Common myeloid progenitor, CD34-positive (primary cell): ENCODE results near the gene WNT9B.
A peak's percentile ranks its signal among the peaks of the same experiment; 100 is the strongest.

Source experiments
- CTCF ChIA-PET: fragments of 350-600 bp; sonication (Branson Sonifier 250); formaldehyde crosslinking; loops from one replicate; lab custom pipeline; 2021; ENCODE audit warnings: antibody characterized with exemption; lab: Charles Lee
- POLR2A ChIA-PET: fragments of 350-600 bp; sonication (Branson Sonifier 250); formaldehyde crosslinking; loops from one replicate; lab custom pipeline; 2021; ENCODE audit warnings: antibody characterized with exemption; lab: Charles Lee
- DNase-seq, 3 donors: peaks; one replicate each; pipeline versions ENCODE4 v3.0.0 to v3.0.0-alpha.2; 2013
- H3K27ac ChIP-seq, 2 experiments: 1 replicate in 1 of 2; 2 replicates in 1 of 2; pipeline ENCODE4 v1.7.0; 2013; ENCODE audit warnings: inconsistent platforms in 2 of 2, low read length in 2 of 2, mild to moderate bottlenecking in 2 of 2, low read depth in 1 of 2, moderate library complexity in 1 of 2; ENCODE audit not compliant: severe bottlenecking in 2 of 2, insufficient read depth in 1 of 2, poor library complexity in 1 of 2
- H3K27me3 ChIP-seq, 5 experiments: replicated peaks in 2 of 5; 1 replicate in 3 of 5; 2 replicates in 2 of 5; pipeline versions ENCODE4 v1.6.1 to v1.7.0; 2013; ENCODE audit warnings: low read length in 4 of 5, mild to moderate bottlenecking in 2 of 5, moderate library complexity in 2 of 5, inconsistent platforms in 1 of 5; ENCODE audit not compliant: insufficient read depth in 5 of 5, control insufficient read depth in 4 of 5
- H3K36me3 ChIP-seq, 4 experiments: 1 replicate in 2 of 4; 2 replicates in 2 of 4; pipeline versions ENCODE4 v1.6.1 to v1.7.0; 2013; ENCODE audit warnings: low read length in 3 of 4, control low read depth in 1 of 4, mild to moderate bottlenecking in 1 of 4; ENCODE audit not compliant: control insufficient read depth in 4 of 4, insufficient read depth in 4 of 4
- H3K4me1 ChIP-seq, 4 experiments: 1 replicate in 3 of 4; 2 replicates in 1 of 4; pipeline versions ENCODE4 v1.6.1 to v1.7.1; 2013; ENCODE audit warnings: low read length in 3 of 4, mild to moderate bottlenecking in 3 of 4, control low read depth in 1 of 4, inconsistent platforms in 1 of 4, moderate library complexity in 1 of 4; ENCODE audit not compliant: control insufficient read depth in 4 of 4, insufficient read depth in 4 of 4; ENCODE audit errors: control extremely low read depth in 1 of 4
- H3K4me3 ChIP-seq, 7 experiments: 1 replicate in 4 of 7; 2 replicates in 3 of 7; pipeline versions ENCODE4 v1.5.1 to v1.7.0; 2013; ENCODE audit warnings: mild to moderate bottlenecking in 7 of 7, low read length in 6 of 7, moderate library complexity in 6 of 7, inconsistent platforms in 2 of 7, low read depth in 2 of 7, control low read depth in 1 of 7; ENCODE audit not compliant: insufficient read depth in 4 of 7, control insufficient read depth in 1 of 7; ENCODE audit errors: extremely low read depth in 1 of 7
- H3K9me3 ChIP-seq, 5 experiments: 1 replicate in 4 of 5; 2 replicates in 1 of 5; pipeline versions ENCODE4 v1.6.1 to v1.7.1; 2013; ENCODE audit warnings: low read length in 4 of 5, mild to moderate bottlenecking in 2 of 5, inconsistent platforms in 1 of 5, low read depth in 1 of 5, moderate library complexity in 1 of 5; ENCODE audit not compliant: control insufficient read depth in 4 of 5, insufficient read depth in 2 of 5; ENCODE audit errors: control extremely low read depth in 1 of 5
- WGBS: methylation state at CpG from one replicate; pipeline ENCODE4 v1.1.5; 2013; ENCODE audit not compliant: insufficient coverage; 5-methylcytosine and 5-hydroxymethylcytosine counted together

WNT9B gene

GRCh38 chr17:46894024-46894423 lies 42.6 kb downstream of the WNT9B start:
- ChIA-PET CTCF (interaction anchor here (0.6 to 2.2 kb wide), 2 partner anchors 11 to 444 kb away, joined by 3 to 5 read pairs; no protein-coding TSS in a partner anchor), POLR2A (no interaction called here)
- peaks cover 0 to 1% (median 0%) of the 10 kb centered on the region in 5 experiments for H3K27me3 ChIP-seq
- WGBS = 96% methylated on average over 8 of the region's 9 CpGs
- no peak overlapping the region for H3K27ac ChIP-seq
- no peaks in the 10 kb centered on the region for H3K36me3 ChIP-seq
- peaks cover 0 to 25% (median 6%) of the 10 kb centered on the region in 4 experiments for H3K4me1 ChIP-seq
- H3K4me3 ChIP-seq = no peak overlapping the region
- H3K9me3 ChIP-seq = peaks cover 0 to 5% (median 0%) of the 10 kb centered on the region in 5 experiments
- no peak for DNase-seq

- H3K4me3 ChIP-seq = no peak overlapping the region
- ChIA-PET CTCF (interaction anchor here (0.6 to 2.2 kb wide), 2 partner anchors 11 to 444 kb away, joined by 3 to 5 read pairs; no protein-coding TSS in a partner anchor), POLR2A (no interaction called here)
- peaks cover 0 to 22% (median 6%) of the 10 kb centered on the region in 4 experiments for H3K4me1 ChIP-seq
- no peak overlapping the region for H3K27ac ChIP-seq
- peaks cover 0 to 5% (median 0%) of the 10 kb centered on the region in 5 experiments for H3K9me3 ChIP-seq
- DNase-seq = no peak
- H3K36me3 ChIP-seq = no peaks in the 10 kb centered on the region
- 91% methylated on average over 24 of the region's 29 CpGs for WGBS
- H3K27me3 ChIP-seq = peaks cover 0 to 1% (median 0%) of the 10 kb centered on the region in 5 experiments
Measured at GRCh38 chr17:46894476-46895151, 43.2 kb downstream of the WNT9B start.

- H3K36me3 ChIP-seq = no peaks in the 10 kb centered on the region
- peaks cover 0 to 20% (median 6%) of the 10 kb centered on the region in 4 experiments for H3K4me1 ChIP-seq
- WGBS = 69% methylated on average over 5 of the region's 9 CpGs
- no peak overlapping the region for H3K27ac ChIP-seq
- no peak overlapping the region for H3K4me3 ChIP-seq
- ChIA-PET POLR2A (no interaction called here), CTCF (interaction anchor here (2.2 kb wide), 1 partner anchor 12 kb away, joined by 5 read pairs; no protein-coding TSS in a partner anchor)
- DNase-seq = peak in 2 of 3 donors; percentile 51 to 58
- peaks cover 0 to 1% (median 0%) of the 10 kb centered on the region in 5 experiments for H3K27me3 ChIP-seq
- H3K9me3 ChIP-seq = peaks cover 0 to 5% (median 0%) of the 10 kb centered on the region in 5 experiments
Measured at GRCh38 chr17:46895171-46895570, 43.8 kb downstream of the WNT9B start.

GRCh38 chr17:46896991-46897390 lies 45.6 kb downstream of the WNT9B start:
- WGBS = 94% methylated on average over 6 of the region's 9 CpGs
- ChIA-PET CTCF (no interaction called here), POLR2A (no interaction called here)
- no peaks in the 10 kb centered on the region for H3K36me3 ChIP-seq
- no peak overlapping the region for H3K27ac ChIP-seq
- H3K4me3 ChIP-seq = no peak overlapping the region
- peak in 1 of 3 donors; percentile 12 for DNase-seq
- peaks cover 0 to 5% (median 1%) of the 10 kb centered on the region in 4 experiments for H3K4me1 ChIP-seq
- H3K9me3 ChIP-seq = peaks cover 0 to 5% (median 0%) of the 10 kb centered on the region in 5 experiments
- H3K27me3 ChIP-seq = peaks cover 0 to 1% (median 0%) of the 10 kb centered on the region in 5 experiments

GRCh38 chr17:46898364-46898763 lies 47.0 kb downstream of the WNT9B start:
- no peak overlapping the region for H3K27ac ChIP-seq
- WGBS = 100% methylated on average over 2 of the region's 2 CpGs
- no peaks in the 10 kb centered on the region for H3K36me3 ChIP-seq
- H3K4me3 ChIP-seq = no peak overlapping the region
- no peak for DNase-seq
- POLR2A ChIA-PET = no interaction called here
- H3K4me1 ChIP-seq = peaks cover 0 to 5% (median 1%) of the 10 kb centered on the region in 4 experiments
- H3K27me3 ChIP-seq = no peaks in the 10 kb centered on the region
- H3K9me3 ChIP-seq = peaks cover 0 to 5% (median 0%) of the 10 kb centered on the region in 5 experiments
- CTCF ChIA-PET = no interaction called here

GRCh38 chr17:46898860-46899259 lies 47.5 kb downstream of the WNT9B start:
- Histone ChIP-seq H3K27ac (no peak overlapping the region), H3K9me3 (peaks cover 0 to 5% (median 0%) of the 10 kb centered on the region in 5 experiments), H3K27me3 (no peaks in the 10 kb centered on the region), H3K4me1 (peaks cover 0 to 5% (median 1%) of the 10 kb centered on the region in 4 experiments), H3K4me3 (no peak overlapping the region), H3K36me3 (no peaks in the 10 kb centered on the region)
- DNase-seq = no peak
- ChIA-PET POLR2A (no interaction called here), CTCF (no interaction called here)
- WGBS = 95% methylated on average over 4 of the region's 5 CpGs

- peaks cover 0 to 11% (median 9%) of the 10 kb centered on the region in 4 experiments for H3K4me1 ChIP-seq
- no peak overlapping the region for H3K27ac ChIP-seq
- ChIA-PET POLR2A (no interaction called here), CTCF (interaction anchor here (1.3 to 1.4 kb wide), 2 partner anchors 41 to 59 kb away, joined by 3 to 5 read pairs; no protein-coding TSS in a partner anchor)
- 88% methylated on average over 8 of the region's 9 CpGs for WGBS
- H3K4me3 ChIP-seq = no peak overlapping the region
- peaks cover 0 to 5% (median 0%) of the 10 kb centered on the region in 5 experiments for H3K9me3 ChIP-seq
- no peaks in the 10 kb centered on the region for H3K27me3 ChIP-seq
- DNase-seq = no peak
- no peaks in the 10 kb centered on the region for H3K36me3 ChIP-seq
Measured at GRCh38 chr17:46901291-46901690, 49.9 kb downstream of the WNT9B start.
